H1 (cell line): ENCODE measurements around the gene FLRT1. TPM values are rescaled to one million over a fixed set of nuclear protein-coding genes. Genes with fewer than 3 reads are reported as not detected.

Experiments
- CTCF ChIA-PET: fragments of 300-600 bp; sonication (Branson Sonifier 250); formaldehyde crosslinking; loops from one replicate; lab custom pipeline; 2021; ENCODE audit not compliant: partially characterized antibody; lab: Charles Lee
- POLR2A ChIA-PET: fragments of 300-600 bp; sonication (Branson Sonifier 250); formaldehyde crosslinking; loops from one replicate; lab custom pipeline; 2021; ENCODE audit warnings: inconsistent platforms; ENCODE audit not compliant: partially characterized antibody; lab: Charles Lee
- DNase-seq, 2 experiments: peaks; one replicate each; pipeline versions ENCODE4 v3.0.0 to v3.0.0-alpha.2; 2010 to 2022; ENCODE audit warnings: low spot score in 2 of 2, low read depth in 1 of 2, mixed read lengths in 1 of 2
- FAIRE-seq: peaks from 2 replicates; lab custom pipeline; 2011; peaks lifted over from hg19 to GRCh38; lab: Jason Lieb, UNC
- H2AFZ ChIP-seq: 2 replicates; pipeline ENCODE4 v1.8.1; 2012; ENCODE audit warnings: low read length, inconsistent platforms
- H2AK5ac ChIP-seq: 2 replicates; pipeline ENCODE4 v1.6.1; 2013; ENCODE audit warnings: low read depth, low read length
- H2BK120ac ChIP-seq: replicated peaks from 2 replicates; pipeline ENCODE3; 2013; ENCODE audit warnings: low read depth, low read length, inconsistent platforms
- H2BK12ac ChIP-seq: 2 replicates; pipeline ENCODE4 v1.6.1; 2013; ENCODE audit warnings: low read depth, low read length
- H2BK15ac ChIP-seq: 2 replicates; pipeline ENCODE4 v1.6.1; 2013; ENCODE audit warnings: low read length
- H2BK20ac ChIP-seq: 2 replicates; pipeline ENCODE4 v1.6.1; 2013; ENCODE audit warnings: low read length
- H2BK5ac ChIP-seq: 2 replicates; pipeline ENCODE4 v1.6.1; 2013; ENCODE audit warnings: low read depth, low read length
- H3K14ac ChIP-seq: 2 replicates; pipeline ENCODE4 v1.6.1; 2013; ENCODE audit warnings: inconsistent platforms; ENCODE audit not compliant: insufficient read length
- H3K18ac ChIP-seq: 2 replicates; pipeline ENCODE4 v1.6.1; 2013; ENCODE audit warnings: low read length; ENCODE audit errors: extremely low read depth
- H3K23ac ChIP-seq: 2 replicates; pipeline ENCODE4 v1.6.1; 2013; ENCODE audit warnings: inconsistent platforms; ENCODE audit not compliant: insufficient read length
- H3K23me2 ChIP-seq: 2 replicates; pipeline ENCODE4 v1.6.1; 2013; ENCODE audit warnings: low read depth, low read length
- H3K27ac ChIP-seq: 2 replicates; pipeline ENCODE4 v1.6.1; 2011; ENCODE audit warnings: low read depth, low read length, inconsistent platforms
- H3K27me3 ChIP-seq, 4 experiments: replicated peaks in 1 of 4; 1 replicate in 1 of 4; 2 replicates in 3 of 4; pipeline versions ENCODE4 v1.6.1 to v1.8.1; 2011 to 2013; ENCODE audit warnings: low read length in 3 of 4, mild to moderate bottlenecking in 3 of 4, inconsistent platforms in 2 of 4, mixed read lengths in 2 of 4, moderate library complexity in 1 of 4; ENCODE audit not compliant: control insufficient read depth in 3 of 4, insufficient read depth in 3 of 4; ENCODE audit errors: extremely low read depth in 1 of 4
- H3K36me3 ChIP-seq, 4 experiments: 2 replicates each; pipeline versions ENCODE4 v1.6.1 to v1.8.1; 2011 to 2013; ENCODE audit warnings: mild to moderate bottlenecking in 4 of 4, low read length in 3 of 4, moderate library complexity in 2 of 4, control low read depth in 1 of 4, inconsistent platforms in 1 of 4; ENCODE audit not compliant: insufficient read depth in 4 of 4, control insufficient read depth in 2 of 4
- H3K4ac ChIP-seq: replicated peaks from 2 replicates; pipeline ENCODE3; 2013; ENCODE audit warnings: low read length, low read depth, mixed read lengths, inconsistent platforms; ENCODE audit not compliant: insufficient read length
- H3K4me1 ChIP-seq, 4 experiments: replicated peaks in 1 of 4; 1 replicate in 1 of 4; 2 replicates in 3 of 4; pipeline versions ENCODE4 v1.6.1 to v1.8.1; 2011 to 2013; ENCODE audit warnings: low read length in 3 of 4, inconsistent platforms in 2 of 4, mixed read lengths in 1 of 4; ENCODE audit not compliant: insufficient read depth in 4 of 4, control insufficient read depth in 3 of 4
- H3K4me2 ChIP-seq, 2 experiments: 2 replicates each; pipeline versions ENCODE4 v1.6.1 to v1.8.1; 2011 to 2013; ENCODE audit warnings: low read depth in 2 of 2, low read length in 2 of 2, control low read depth in 1 of 2, inconsistent platforms in 1 of 2, mild to moderate bottlenecking in 1 of 2; ENCODE audit not compliant: insufficient read depth in 1 of 2
- H3K4me3 ChIP-seq, 4 experiments: fragments of 200-600, 300-600 bp in 1 of 4; sonication (generic), shearing (Covaris generic), sonication (Bioruptor Twin) in 1 of 4; 2 replicates each; pipeline versions ENCODE4 v1.5.1 to v1.8.1; 2011 to 2016; ENCODE audit warnings: low read length in 4 of 4, low read depth in 3 of 4, control low read depth in 2 of 4, inconsistent platforms in 2 of 4, mild to moderate bottlenecking in 2 of 4, mixed read lengths in 1 of 4, moderate library complexity in 1 of 4; ENCODE audit not compliant: insufficient read depth in 2 of 4; ENCODE audit errors: extremely low read depth in 1 of 4
- H3K56ac ChIP-seq: replicated peaks from 2 replicates; pipeline ENCODE3; 2013; ENCODE audit warnings: low read depth, mild to moderate bottlenecking, mixed read lengths, low read length, inconsistent platforms; ENCODE audit not compliant: insufficient read length
- H3K79me1 ChIP-seq: 2 replicates; pipeline ENCODE4 v1.6.1; 2013; ENCODE audit warnings: low read depth, low read length, control low read depth
- H3K79me2 ChIP-seq, 2 experiments: 2 replicates each; pipeline versions ENCODE4 v1.6.1 to v1.8.1; 2012 to 2013; ENCODE audit warnings: low read length in 2 of 2, mild to moderate bottlenecking in 2 of 2, inconsistent platforms in 1 of 2; ENCODE audit not compliant: insufficient read depth in 2 of 2, control insufficient read depth in 1 of 2
- H3K9ac ChIP-seq, 4 experiments: replicated peaks in 1 of 4; 1 replicate in 1 of 4; 2 replicates in 3 of 4; pipeline versions ENCODE4 v1.6.1 to v1.8.1; 2011 to 2013; ENCODE audit warnings: low read depth in 3 of 4, low read length in 3 of 4, control low read depth in 2 of 4, mild to moderate bottlenecking in 2 of 4, moderate library complexity in 2 of 4, inconsistent platforms in 1 of 4; ENCODE audit errors: extremely low read depth in 1 of 4
- H3K9me3 ChIP-seq, 2 experiments: 2 replicates each; pipeline versions ENCODE4 v1.6.1 to v1.8.1; 2012 to 2013; ENCODE audit warnings: mild to moderate bottlenecking in 2 of 2, moderate library complexity in 2 of 2, control low read depth in 1 of 2, inconsistent platforms in 1 of 2, low read depth in 1 of 2, low read length in 1 of 2, mixed read lengths in 1 of 2; ENCODE audit not compliant: insufficient read depth in 2 of 2
- H4K20me1 ChIP-seq, 2 experiments: replicated peaks in 1 of 2; 2 replicates each; pipeline versions ENCODE3 to v1.8.1; 2011 to 2013; ENCODE audit warnings: inconsistent platforms in 2 of 2, low read length in 2 of 2, mild to moderate bottlenecking in 1 of 2; ENCODE audit not compliant: insufficient read depth in 2 of 2, control insufficient read depth in 1 of 2
- H4K5ac ChIP-seq: 2 replicates; pipeline ENCODE4 v1.6.1; 2013; ENCODE audit warnings: low read length, low read depth, mixed read lengths, inconsistent platforms; ENCODE audit not compliant: insufficient read length
- H4K8ac ChIP-seq: 2 replicates; pipeline ENCODE4 v1.8.0; 2013; ENCODE audit warnings: mild to moderate bottlenecking, moderate library complexity, low read length, inconsistent platforms; ENCODE audit not compliant: insufficient read depth; ENCODE audit errors: extremely low read depth
- H4K91ac ChIP-seq: replicated peaks from 2 replicates; pipeline ENCODE3; 2013; ENCODE audit warnings: low read length, mixed read lengths, inconsistent platforms; ENCODE audit not compliant: insufficient read length
- KDM5A ChIP-seq: fragments of 200-600 bp; IDR thresholded peaks from 2 replicates; pipeline ENCODE4 v1.7.1; 2012; ENCODE audit warnings: mild to moderate bottlenecking, low read length, inconsistent platforms, mixed read lengths
- SIN3A ChIP-seq, 2 experiments: IDR thresholded peaks in 1 of 2; conservative IDR thresholded peaks in 1 of 2; 2 replicates each; pipeline ENCODE4 v1.6.1; 2011 to 2012; ENCODE audit warnings: low read length in 2 of 2, improper control_type of control experiment in 1 of 2, low read depth in 1 of 2, mild to moderate bottlenecking in 1 of 2
- SIRT6 ChIP-seq: IDR thresholded peaks from one replicate; pipeline ENCODE4 v1.7.1; 2012; ENCODE audit warnings: low read length, inconsistent platforms
- TBP ChIP-seq: IDR thresholded peaks from 2 replicates; pipeline ENCODE4 v1.6.1; 2011; ENCODE audit warnings: low read depth, low read length, improper control_type of control experiment
- WGBS, 2 experiments: shearing (Covaris generic) in 1 of 2; methylation state at CpG; one replicate each; pipeline versions ENCODE4 v1.1.6 to v1.1.7; 2013 to 2015; ENCODE audit warnings: low lambda C conversion rate in 2 of 2, mixed read lengths in 2 of 2, inconsistent platforms in 1 of 2, low coverage in 1 of 2, missing lambda C conversion rate in 1 of 2; ENCODE audit not compliant: insufficient replicate concordance in 2 of 2, insufficient coverage in 1 of 2, insufficient read length in 1 of 2; ENCODE audit errors: extremely low coverage in 1 of 2, missing lambda C conversion rate in 1 of 2; 5-methylcytosine and 5-hydroxymethylcytosine counted together
- polyA plus RNA-seq, 7 experiments: library from polyadenylated mRNA; depleted of rRNA in 3 of 7; stranded (reverse) in 5 of 7; unstranded in 2 of 7; fragments of >200 nt in 5 of 7; fragments of 200-250 nt in 2 of 7; gene quantifications; 1 replicate in 5 of 7; 2 replicates in 1 of 7; 4 replicates in 1 of 7; pipeline versions ENCODE4 v1.2.1 to v1.2.3, GENCODE V29; 2011 to 2013; ENCODE audit warnings: missing spikeins in 2 of 7, mixed read lengths in 2 of 7
- total RNA-seq: library from RNA; stranded (reverse); fragmentation: NEBNext Ultra II Directional; extraction: Animal tissue kit (Norgen Biotek cat#: 25700); gene quantifications from 2 replicates; pipeline ENCODE4 v1.2.1, GENCODE V29; 2021

FLRT1 gene
- total and polyA plus RNA-seq, 2 of the 8 experiments (the other 6 are each of a cell fraction or from before 2014, with no cell fraction given) = 0.14 to 0.28 TPM

DNA sequence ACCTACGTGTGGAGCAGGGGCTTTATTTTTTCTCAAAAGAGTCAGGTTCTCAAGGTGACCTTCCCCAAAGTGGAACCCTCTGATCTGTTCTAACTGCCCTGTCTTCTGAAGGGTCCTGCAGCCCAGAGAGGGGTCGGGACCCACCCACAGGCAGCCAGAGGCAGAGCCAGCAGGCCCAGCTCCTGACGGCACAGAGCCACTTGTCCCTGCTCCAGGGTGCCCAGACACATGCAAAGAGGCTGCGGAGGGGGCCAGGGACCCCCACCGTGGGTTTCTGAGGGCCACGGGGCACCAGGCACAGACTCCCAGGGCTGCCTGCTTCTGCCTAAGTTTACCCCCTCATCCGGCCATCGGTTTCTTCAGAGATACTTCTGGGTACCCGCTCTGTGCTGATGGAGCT, 37.1 kb downstream of the FLRT1 start:
- no peak overlapping the region for H2BK20ac ChIP-seq
- H3K23me2 ChIP-seq = no peaks in the 10 kb centered on the region
- H3K56ac ChIP-seq = no peak overlapping the region
- no peak overlapping the region for H2BK15ac ChIP-seq
- H3K4ac ChIP-seq = no peak overlapping the region
- H4K20me1 ChIP-seq = peaks cover 6 to 18% of the 10 kb centered on the region in 2 experiments
- peaks cover 0 to 8% (median under 1%) of the 10 kb centered on the region in 4 experiments; a peak in 1 of 7 replicates for H3K4me1 ChIP-seq
- FAIRE-seq = no peak
- no peak overlapping the region for H4K91ac ChIP-seq
- H3K27me3 ChIP-seq = peaks cover 2 to 71% (median 47%) of the 10 kb centered on the region in 4 experiments
- DNase-seq = no peak
- no peak overlapping the region for H3K23ac ChIP-seq
- TF ChIP-seq SIRT6 (no peak), TBP (no peak), KDM5A (no peak), SIN3A (conservative IDR thresholded peaks at IDR 0.05 in 1 of 2, IDR thresholded peaks at IDR 0.05 in 1 of 2; ENCODE audit: low read depth in 1 of 2, low read length in 2 of 2) (no peak)
- CTCF ChIA-PET = interaction anchor here (1.0 to 2.3 kb wide), 9 partner anchors 10 to 75 kb away, joined by 3 to 8 read pairs (median 4); no protein-coding TSS in a partner anchor
- no peak overlapping the region for H3K27ac ChIP-seq
- 90% methylated on average over 9 of the region's 9 CpGs; no CpG with 5 or more reads in 1 of the 2 experiments for WGBS, 2 experiments
- no peak overlapping the region for H2BK5ac ChIP-seq
- H3K4me2 ChIP-seq = no peak overlapping the region
- no peaks in the 10 kb centered on the region for H3K79me2 ChIP-seq
- H4K8ac ChIP-seq = no peak overlapping the region
- POLR2A ChIA-PET = interaction anchor here (1.2 to 1.6 kb wide), 2 partner anchors 16 to 28 kb away, joined by 4 read pairs; no protein-coding TSS in a partner anchor
- H4K5ac ChIP-seq = no peak overlapping the region
- H3K9me3 ChIP-seq = no peaks in the 10 kb centered on the region
- H3K9ac ChIP-seq = no peak overlapping the region
- H3K79me1 ChIP-seq = no peaks in the 10 kb centered on the region
- H2BK12ac ChIP-seq = no peak overlapping the region
- H2AFZ ChIP-seq = no peak overlapping the region
- no peaks in the 10 kb centered on the region for H3K36me3 ChIP-seq
- no peak overlapping the region for H3K4me3 ChIP-seq
- no peak overlapping the region for H3K18ac ChIP-seq
- no peak overlapping the region for H2BK120ac ChIP-seq
- H3K14ac ChIP-seq = no peak overlapping the region
- no peak overlapping the region for H2AK5ac ChIP-seq
